ENCODE results near the gene ABCA2.

- TF ChIP-seq CTCF (IDR thresholded peaks at IDR 0.05) = no peak
- no peak for TF ChIP-seq POLR2A (IDR thresholded peaks at IDR 0.05)
These were observed 9.0 kb upstream of the ABCA2 start for GRCh38 chr9:137037035-137037434.
